Stimulated activated CD8-positive, alpha-beta memory T cell treated with anti-CD3 and anti-CD28 coated beads, Interleukin-7, amount 100 ng/mL, for 48 hours (primary cell): ENCODE results near the gene BIK.
"Not testable (repeated sequence)": the region's sequence is repeated elsewhere in the genome, so short reads cannot be mapped to it uniquely, and the experiment has no call there.

Source experiments
- DNase-seq, 2 donors: peaks; one replicate each; pipeline ENCODE4 v3.0.0-alpha.2; 2020; ENCODE audit warnings: low read depth in 1 of 2; ENCODE audit errors: extremely low read depth in 1 of 2

BIK gene

GRCh38 chr22:43104056-43104625 is 6.4 kb upstream of the BIK start:
- DNase-seq: not testable (repeated sequence)

GRCh38 chr22:43104950-43105349 is 5.6 kb upstream of the BIK start:
- not testable (repeated sequence) for DNase-seq

- DNase-seq: no peak
Measured at GRCh38 chr22:43106302-43106701, 4.2 kb upstream of the BIK start.

GRCh38 chr22:43109511-43109910 is 1.0 kb upstream of the BIK start:
- no peak for DNase-seq

GRCh38 chr22:43109921-43110443 is 568 bp upstream of the BIK start:
- no peak for DNase-seq

- no peak for DNase-seq
Measured at GRCh38 chr22:43110927-43111623, 525 bp downstream of the BIK start.

- no peak for DNase-seq
Measured at GRCh38 chr22:43113526-43114251, 3.1 kb downstream of the BIK start.

GRCh38 chr22:43114958-43115357 is 4.4 kb downstream of the BIK start:
- no peak for DNase-seq

GRCh38 chr22:43116932-43117331 is 6.4 kb downstream of the BIK start:
- no peak for DNase-seq

GRCh38 chr22:43118024-43118849 is 7.7 kb downstream of the BIK start:
- DNase-seq: no peak

GRCh38 chr22:43118953-43119458 is 8.5 kb downstream of the BIK start:
- DNase-seq: no peak

- no peak for DNase-seq
Measured at GRCh38 chr22:43126501-43127165, 16.1 kb downstream of the BIK start.

GRCh38 chr22:43127166-43127908 is 16.8 kb downstream of the BIK start:
- DNase-seq: no peak

- DNase-seq: no peak
Measured at GRCh38 chr22:43128116-43128515, 17.6 kb downstream of the BIK start.

- DNase-seq: no peak
Measured at GRCh38 chr22:43128928-43129424, 18.4 kb downstream of the BIK start.

GRCh38 chr22:43129426-43130425 is 19.2 kb downstream of the BIK start:
- no peak for DNase-seq

- no peak for DNase-seq
Measured at GRCh38 chr22:43131773-43132501, 21.4 kb downstream of the BIK start.

GRCh38 chr22:43133401-43133800 is 22.9 kb downstream of the BIK start:
- no peak for DNase-seq
